Osteocyte (in vitro differentiated cells): ENCODE data around the gene TMEM92. TPM values are rescaled to one million over a fixed set of nuclear protein-coding genes. Genes with fewer than 3 reads are reported as not detected.

Experiments
- DNase-seq: peaks from one replicate; pipeline ENCODE4 v3.0.0; 2021; ENCODE audit warnings: mixed read lengths; ENCODE audit not compliant: unreplicated experiment; ENCODE audit errors: extremely low spot score
- H3K27ac Mint-ChIP-seq: one replicate; pipeline ENCODE4 v1.8.0; 2021; ENCODE audit warnings: mild to moderate bottlenecking, mixed read lengths; ENCODE audit not compliant: unreplicated experiment
- H3K27me3 Mint-ChIP-seq: one replicate; pipeline ENCODE4 v1.8.0; 2021; ENCODE audit warnings: mixed read lengths; ENCODE audit not compliant: unreplicated experiment
- H3K36me3 Mint-ChIP-seq: one replicate; pipeline ENCODE4 v1.8.0; 2021; ENCODE audit warnings: mixed read lengths; ENCODE audit not compliant: unreplicated experiment
- H3K4me1 Mint-ChIP-seq: one replicate; pipeline ENCODE4 v1.8.0; 2021; ENCODE audit warnings: mixed read lengths; ENCODE audit not compliant: unreplicated experiment
- H3K4me3 Mint-ChIP-seq: one replicate; pipeline ENCODE4 v1.8.0; 2021; ENCODE audit warnings: mild to moderate bottlenecking, moderate library complexity, mixed read lengths; ENCODE audit not compliant: unreplicated experiment
- H3K9me3 Mint-ChIP-seq: one replicate; pipeline ENCODE4 v1.8.0; 2021; ENCODE audit warnings: mixed read lengths; ENCODE audit not compliant: unreplicated experiment
- total RNA-seq: library from RNA; stranded (reverse); gene quantifications from 2 replicates; pipeline ENCODE4 v1.2.1, GENCODE V29; 2021
- TF ChIP-seq, protein P1 (sequence below): fragments of 200-600 bp; sonication (generic); IDR thresholded peaks from 2 replicates; pipeline ENCODE4 v1.5.0; 2021; ENCODE audit warnings: antibody characterized with exemption, mild to moderate bottlenecking, moderate library complexity

The TMEM92 gene
- total RNA-seq, 1 donor from 2014 or later, result 4.3 TPM

DNA sequence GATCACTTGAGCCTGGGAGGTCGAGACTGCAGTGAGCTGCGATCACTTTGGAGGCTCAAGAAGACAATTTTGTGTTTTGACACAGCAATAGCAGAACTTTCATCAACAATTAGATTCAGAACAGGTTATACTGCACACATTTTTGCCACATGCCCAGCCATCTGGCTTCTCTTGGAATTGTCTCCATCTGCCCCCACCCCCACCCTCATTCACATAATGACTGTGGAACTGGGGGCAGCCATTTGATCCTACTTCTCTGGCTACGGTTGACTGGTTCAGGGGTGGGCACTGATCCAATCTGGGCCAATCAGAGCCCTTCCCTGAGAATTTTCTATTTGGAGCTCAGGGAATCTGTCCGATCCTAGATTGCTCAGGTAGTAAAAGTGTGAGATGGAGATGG is 14.0 kb downstream of the TMEM92 start:
- Mint-ChIP-seq H3K36me3 (peaks cover 15% of the 10 kb centered on the region), H3K9me3 (no peaks in the 10 kb centered on the region), H3K4me3 (peak overlapping the region; percentile 69), H3K27ac (peak overlapping the region; percentile 97), H3K27me3 (no peaks in the 10 kb centered on the region), H3K4me1 (peaks cover 77% of the 10 kb centered on the region)
- no peak for DNase-seq
- TF ChIP-seq, protein P1, sequence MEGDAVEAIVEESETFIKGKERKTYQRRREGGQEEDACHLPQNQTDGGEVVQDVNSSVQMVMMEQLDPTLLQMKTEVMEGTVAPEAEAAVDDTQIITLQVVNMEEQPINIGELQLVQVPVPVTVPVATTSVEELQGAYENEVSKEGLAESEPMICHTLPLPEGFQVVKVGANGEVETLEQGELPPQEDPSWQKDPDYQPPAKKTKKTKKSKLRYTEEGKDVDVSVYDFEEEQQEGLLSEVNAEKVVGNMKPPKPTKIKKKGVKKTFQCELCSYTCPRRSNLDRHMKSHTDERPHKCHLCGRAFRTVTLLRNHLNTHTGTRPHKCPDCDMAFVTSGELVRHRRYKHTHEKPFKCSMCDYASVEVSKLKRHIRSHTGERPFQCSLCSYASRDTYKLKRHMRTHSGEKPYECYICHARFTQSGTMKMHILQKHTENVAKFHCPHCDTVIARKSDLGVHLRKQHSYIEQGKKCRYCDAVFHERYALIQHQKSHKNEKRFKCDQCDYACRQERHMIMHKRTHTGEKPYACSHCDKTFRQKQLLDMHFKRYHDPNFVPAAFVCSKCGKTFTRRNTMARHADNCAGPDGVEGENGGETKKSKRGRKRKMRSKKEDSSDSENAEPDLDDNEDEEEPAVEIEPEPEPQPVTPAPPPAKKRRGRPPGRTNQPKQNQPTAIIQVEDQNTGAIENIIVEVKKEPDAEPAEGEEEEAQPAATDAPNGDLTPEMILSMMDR, result no peak

DNA sequence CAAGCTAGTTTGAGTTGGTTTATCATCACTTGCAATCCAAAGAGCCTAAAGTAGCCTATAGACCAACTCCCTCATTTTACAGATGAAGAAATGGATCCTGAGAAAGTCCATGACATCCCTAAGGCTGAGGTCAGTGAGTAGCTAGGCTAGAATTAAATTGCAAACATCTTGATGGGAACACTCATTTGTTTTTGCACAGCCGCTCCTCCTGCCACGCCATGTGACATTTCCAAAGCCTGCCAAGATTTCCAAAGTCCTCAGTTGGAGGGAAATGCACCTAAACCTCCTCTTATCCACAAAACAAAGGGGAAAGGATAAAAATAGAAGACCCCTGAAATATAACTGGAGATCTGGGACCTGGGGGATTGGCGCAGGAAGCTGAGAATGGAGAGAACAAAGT is 15.0 kb downstream of the TMEM92 start:
- H3K36me3 Mint-ChIP-seq, result peaks cover 5% of the 10 kb centered on the region
- H3K27me3 Mint-ChIP-seq, result no peaks in the 10 kb centered on the region
- no peaks in the 10 kb centered on the region for H3K9me3 Mint-ChIP-seq
- peak overlapping the region; percentile 97 for H3K27ac Mint-ChIP-seq
- TF ChIP-seq, protein P1, result no peak
- peak overlapping the region; percentile 69 for H3K4me3 Mint-ChIP-seq
- no peak for DNase-seq
- H3K4me1 Mint-ChIP-seq, result peaks cover 77% of the 10 kb centered on the region

DNA sequence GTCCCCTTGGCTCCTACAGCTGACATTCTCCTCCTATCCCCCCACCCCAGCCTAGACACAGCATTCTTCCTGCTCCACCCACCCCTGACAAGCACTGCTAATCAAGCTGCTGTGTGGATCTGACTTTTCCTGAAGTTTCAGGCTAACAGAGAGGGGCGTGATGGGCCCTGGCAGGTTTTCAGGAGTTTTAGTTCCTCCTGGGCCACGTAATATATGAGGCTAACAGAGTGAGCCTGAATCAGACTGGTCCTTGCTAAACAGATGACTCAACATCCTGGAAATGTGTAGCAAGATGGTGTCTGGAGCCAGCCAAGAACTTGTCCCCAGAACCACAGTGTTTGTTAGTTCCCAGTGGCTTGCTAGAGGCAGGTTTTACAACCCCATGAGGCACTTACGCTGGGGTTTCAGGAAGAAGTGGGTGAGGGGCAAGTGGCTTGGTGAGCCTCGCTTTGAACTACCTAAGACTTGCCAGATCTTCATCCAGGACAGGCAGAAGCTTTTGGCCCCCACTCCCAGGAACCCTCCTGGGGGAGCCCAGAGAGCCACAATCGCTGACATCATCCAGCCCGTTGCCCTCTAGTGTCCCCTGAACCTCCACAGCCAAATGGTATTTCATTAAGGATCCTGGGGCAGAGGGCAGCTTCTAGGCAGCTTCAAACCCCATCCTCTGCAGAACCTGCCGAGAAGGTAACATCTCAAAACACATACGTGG is 15.9 kb downstream of the TMEM92 start:
- Mint-ChIP-seq H3K27ac (peak overlapping the region; percentile 97), H3K4me1 (peaks cover 75% of the 10 kb centered on the region), H3K9me3 (no peaks in the 10 kb centered on the region), H3K27me3 (no peaks in the 10 kb centered on the region), H3K4me3 (peak overlapping the region; percentile 69), H3K36me3 (peaks cover 2% of the 10 kb centered on the region)
- no peak for DNase-seq
- TF ChIP-seq, protein P1, result no peak

DNA sequence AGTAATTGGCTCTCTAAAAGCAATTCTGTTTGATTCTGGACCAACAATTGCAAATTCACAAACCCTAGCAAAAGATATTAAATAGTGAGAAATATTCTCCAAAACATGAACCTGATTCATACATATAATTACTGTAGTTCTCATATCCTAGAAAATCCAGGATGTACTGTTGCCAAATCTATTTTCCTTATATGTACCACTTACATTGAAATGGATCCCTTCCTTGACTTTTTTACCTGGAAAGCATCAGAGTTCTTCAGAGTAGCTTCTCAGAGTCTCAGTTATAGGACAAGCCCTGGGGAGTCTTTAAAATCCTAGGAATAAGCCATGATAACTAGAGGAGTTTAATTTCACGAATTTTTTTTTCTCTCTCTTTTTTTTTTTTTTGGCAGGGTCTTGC is 16.7 kb downstream of the TMEM92 start:
- Mint-ChIP-seq H3K4me1 (peaks cover 79% of the 10 kb centered on the region), H3K9me3 (no peaks in the 10 kb centered on the region), H3K27me3 (no peaks in the 10 kb centered on the region), H3K4me3 (no peak overlapping the region), H3K27ac (peak overlapping the region; percentile 97), H3K36me3 (peaks cover 2% of the 10 kb centered on the region)
- TF ChIP-seq, protein P1, result no peak
- no peak for DNase-seq

DNA sequence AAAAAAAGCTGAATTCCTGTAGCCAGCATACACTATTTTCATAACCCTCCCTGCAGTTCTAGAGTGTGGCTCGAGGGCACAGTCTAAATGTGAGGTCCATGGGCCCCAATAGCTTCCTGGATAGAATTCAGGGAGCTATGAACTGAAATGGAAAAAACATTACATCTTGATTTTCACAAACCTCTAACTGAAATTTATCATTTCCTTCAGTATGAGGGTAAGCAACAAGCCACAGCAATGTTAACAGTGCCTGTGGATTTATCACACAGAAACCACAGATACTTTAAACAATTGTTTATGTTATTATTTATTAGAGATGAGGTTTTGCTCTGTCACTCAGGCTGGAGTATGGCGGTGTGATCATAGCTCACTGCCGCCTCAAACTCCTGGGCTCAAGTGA is 18.2 kb downstream of the TMEM92 start:
- TF ChIP-seq, protein P1, result no peak
- H3K4me1 Mint-ChIP-seq, result peaks cover 84% of the 10 kb centered on the region
- peaks cover 2% of the 10 kb centered on the region for H3K36me3 Mint-ChIP-seq
- no peaks in the 10 kb centered on the region for H3K27me3 Mint-ChIP-seq
- DNase-seq, result no peak
- no peak overlapping the region for H3K4me3 Mint-ChIP-seq
- H3K9me3 Mint-ChIP-seq, result no peaks in the 10 kb centered on the region
- H3K27ac Mint-ChIP-seq, result peak overlapping the region; percentile 97
